ENCODE results near the gene PTPA. TPM values are rescaled to one million over a fixed set of nuclear protein-coding genes. Genes with fewer than 3 reads are reported as not detected.

The PTPA gene
- total and polyA plus RNA-seq, 9 of the 15 experiments (the other 6 are each of a cell fraction or from before 2014, with no cell fraction given), result 1.7 to 121 (median 72.6) TPM

- no peak for TF ChIP-seq SMAD2 (IDR thresholded peaks at IDR 0.05; ENCODE audit: low read depth, low read length)
- TF ChIP-seq TEAD1 (CRISPR knock-in tag; IDR thresholded peaks at IDR 0.05), result no peak
- TF ChIP-seq ERF (CRISPR knock-in tag; IDR thresholded peaks at IDR 0.05), result no peak
Observed at GRCh38 chr9:129185402-129185801, 74.2 kb downstream of the PTPA start (continued).

GRCh38 chr9:129185991-129186390, 74.8 kb downstream of the PTPA start:
- 13% methylated on average over 10 of the region's 10 CpGs for WGBS (ENCODE audit: insufficient coverage, low coverage, missing lambda C conversion rate)
- Histone ChIP-seq H3K9ac (ENCODE audit: insufficient read depth in 1 of 2, low read depth in 2 of 2, low read length in 2 of 2) (no peak overlapping the region), H3K9me3 (replicated peaks; ENCODE audit: control insufficient read depth, insufficient read depth, low read depth, low read length) (peaks cover 6% of the 10 kb centered on the region), H3K4me2 (ENCODE audit: insufficient read depth, low read length) (no peak overlapping the region), H3K4me3 (no peak overlapping the region), H3K27me3 (ENCODE audit: control insufficient read depth in 2 of 2, insufficient read depth in 2 of 2, low read length in 2 of 2) (no peaks in the 10 kb centered on the region), H3K36me3 (ENCODE audit: control insufficient read depth, insufficient read depth, low read length) (no peaks in the 10 kb centered on the region), H2AFZ (ENCODE audit: low read depth, low read length) (no peak overlapping the region), H3K9me1 (ENCODE audit: control insufficient read depth, insufficient read depth, low read length) (no peaks in the 10 kb centered on the region), H3K79me2 (ENCODE audit: control insufficient read depth, insufficient read depth, low read length) (no peaks in the 10 kb centered on the region), H3K4me1 (replicated peaks in 1 of 2; ENCODE audit: control insufficient read depth in 2 of 2, insufficient read depth in 2 of 2, low read length in 2 of 2) (peaks cover 6 to 20% of the 10 kb centered on the region in 2 experiments; a peak in 4 of 5 replicates), H3K27ac (ENCODE audit: extremely low read depth, low read depth, low read length) (no peak overlapping the region), H4K20me1 (replicated peaks; ENCODE audit: control insufficient read depth, insufficient read depth, low read length) (no peaks in the 10 kb centered on the region)
- no peak for ATAC-seq
- intact Hi-C loops (cut with micrococcal nuclease) (no loop called here), in situ Hi-C loops (cut with MboI) (no loop called here)
- CTCF ChIA-PET (ENCODE audit: low intra/inter-chr PET ratio), result no interaction called here
- POLR2A ChIA-PET, result no interaction called here
- no peak for FAIRE-seq
- peak in 2 of 4 experiments; percentile 26 to 27 for DNase-seq (ENCODE audit: extremely low read depth in 1 of 4, low spot score in 3 of 4)
- no TSS peak for BruUV-seq (replicated peaks)
- peak; percentile 32 to 76; a peak in 2 of 4 replicates for TF ChIP-seq RCOR1 (IDR thresholded peaks at IDR 0.05; ENCODE audit: borderline replicate concordance in 1 of 2, low read depth in 2 of 2, low read length in 2 of 2)
- no peak for TF ChIP-seq THAP7 (CRISPR knock-in tag; IDR thresholded peaks at IDR 0.05)
- 0 out of 2 replicates have a peak, but pooled peaks have one; percentile 26 for TF ChIP-seq ESRRA (IDR thresholded peaks at IDR 0.05; ENCODE audit: borderline replicate concordance, low read depth)
- peak; percentile 42; the same call in 1 of the 2 replicates for TF ChIP-seq SMARCA5 (IDR thresholded peaks at IDR 0.05)
- TF ChIP-seq FOSL1 (tag; conservative IDR thresholded peaks at IDR 0.05), result peak; percentile 47; the same call in 1 of the 2 replicates
- no peak for TF ChIP-seq DNMT1 (IDR thresholded peaks at IDR 0.05)
- TF ChIP-seq JUND (IDR thresholded peaks at IDR 0.05; ENCODE audit: borderline replicate concordance, low read depth, low read length), result peak; percentile 63
- peak; percentile 44; the same call in 1 of the 3 replicates for TF ChIP-seq JUND (tag; IDR thresholded peaks at IDR 0.05; ENCODE audit: borderline replicate concordance, low read depth, low read length)
- TF ChIP-seq MYNN (IDR thresholded peaks at IDR 0.05), result no peak
- TF ChIP-seq MYNN (CRISPR knock-in tag; IDR thresholded peaks at IDR 0.05), result no peak
- TF ChIP-seq ZNF551 (CRISPR knock-in tag; IDR thresholded peaks at IDR 0.05), result no peak
- TF ChIP-seq RBM25 (IDR thresholded peaks at IDR 0.05; ENCODE audit: low read depth, low read length, severe bottlenecking), result peak; percentile 95
- peak; percentile 86 for TF ChIP-seq BCOR (IDR thresholded peaks at IDR 0.05)
- 0 out of 2 replicates have a peak, but pooled peaks have one; percentile 32 for TF ChIP-seq SP1 (CRISPR knock-in tag; IDR thresholded peaks at IDR 0.05)
- TF ChIP-seq ZFP36 (IDR thresholded peaks at IDR 0.05; ENCODE audit: low read depth, low read length, partially characterized antibody), result peak; percentile 9
- TF ChIP-seq HDAC2 (IDR thresholded peaks at IDR 0.05), result peak; percentile 53; the same call in 1 of the 2 replicates
- 0 out of 2 replicates have a peak, but pooled peaks have one; percentile 37 for TF ChIP-seq CBX1 (IDR thresholded peaks at IDR 0.05; ENCODE audit: low read depth)
- no peak for TF ChIP-seq TEAD1 (CRISPR knock-in tag; IDR thresholded peaks at IDR 0.05)
- TF ChIP-seq PTBP1 (IDR thresholded peaks at IDR 0.05; ENCODE audit: low read depth, low read length), result 0 out of 2 replicates have a peak, but pooled peaks have one; percentile 66
- peak; percentile 39; the same call in 1 of the 2 replicates for TF ChIP-seq ATF3 (IDR thresholded peaks at IDR 0.05)
- no peak for TF ChIP-seq ATF3 (CRISPR knock-in tag; conservative IDR thresholded peaks at IDR 0.05)
- TF ChIP-seq CBX3 (IDR thresholded peaks at IDR 0.05; ENCODE audit: borderline replicate concordance in 1 of 2, low read length in 2 of 2), result 0 out of 3 replicates have a peak, but pooled peaks of 1 of the 2 experiments have one; percentile 13
